Embryonic facial prominence (tissue), 1 donor: Measurements from ENCODE around the gene THOC7.
A peak's percentile ranks its signal among the peaks of the same experiment; 100 is the strongest.

ENCODE experiments used
- DNase-seq: peaks from one replicate; pipeline ENCODE4 v3.0.0-alpha.2; 2016; ENCODE audit errors: extremely low spot score

The THOC7 gene

DNA sequence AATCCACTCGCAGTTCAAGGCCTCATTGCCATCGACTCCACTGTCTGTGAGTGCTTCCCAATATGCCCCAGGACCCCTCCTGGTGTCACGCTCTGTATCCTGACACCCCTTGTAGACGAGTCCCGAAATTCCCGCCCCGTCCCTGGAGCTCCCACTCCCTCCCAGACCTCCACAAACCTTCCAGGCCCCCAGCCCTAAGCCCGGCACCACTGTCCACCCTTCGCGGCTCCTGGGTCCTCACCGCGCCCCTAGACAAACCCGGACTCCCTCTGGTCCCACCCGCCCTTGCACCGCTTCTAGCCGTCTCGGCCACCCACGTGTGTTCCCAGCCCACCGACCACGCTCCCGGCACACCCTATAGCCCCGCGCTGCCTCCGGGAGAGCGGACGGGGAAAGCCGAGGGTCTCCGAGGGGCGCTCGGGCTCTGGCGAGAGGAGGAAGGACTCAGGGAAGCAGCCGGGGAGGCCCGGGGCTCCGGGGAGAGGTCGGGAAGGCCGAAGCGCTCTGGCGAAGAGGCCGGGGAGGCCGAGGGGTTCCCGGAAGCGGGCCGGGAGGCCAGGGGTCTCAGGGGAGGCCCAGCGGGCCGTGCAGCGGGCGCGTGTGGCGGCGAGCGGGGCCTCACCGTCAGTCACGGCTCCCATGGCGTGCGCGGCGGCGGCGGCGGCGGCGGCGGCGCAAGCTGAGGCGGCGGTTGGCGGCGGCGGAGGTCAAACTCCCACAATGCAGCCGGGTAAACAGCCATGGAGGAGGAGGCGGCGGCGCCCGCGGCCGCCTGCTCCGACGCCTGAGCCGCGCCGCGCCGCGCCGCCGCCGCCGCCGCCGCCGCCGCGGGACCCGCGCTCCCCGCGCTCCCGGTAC lies at the start of gene THOC7, which contains the start of gene ATXN7:
TSS of gene THOC7 (minus strand) at position 656 of the 858 bp plus-strand sequence. CDS start at position 641, 15 bp downstream.
TSS of gene ATXN7 (plus strand) at position 718 of the 858 bp plus-strand sequence. CDS start 48,732 bp downstream, outside the sequence.
- peak; percentile 27 for DNase-seq

DNA sequence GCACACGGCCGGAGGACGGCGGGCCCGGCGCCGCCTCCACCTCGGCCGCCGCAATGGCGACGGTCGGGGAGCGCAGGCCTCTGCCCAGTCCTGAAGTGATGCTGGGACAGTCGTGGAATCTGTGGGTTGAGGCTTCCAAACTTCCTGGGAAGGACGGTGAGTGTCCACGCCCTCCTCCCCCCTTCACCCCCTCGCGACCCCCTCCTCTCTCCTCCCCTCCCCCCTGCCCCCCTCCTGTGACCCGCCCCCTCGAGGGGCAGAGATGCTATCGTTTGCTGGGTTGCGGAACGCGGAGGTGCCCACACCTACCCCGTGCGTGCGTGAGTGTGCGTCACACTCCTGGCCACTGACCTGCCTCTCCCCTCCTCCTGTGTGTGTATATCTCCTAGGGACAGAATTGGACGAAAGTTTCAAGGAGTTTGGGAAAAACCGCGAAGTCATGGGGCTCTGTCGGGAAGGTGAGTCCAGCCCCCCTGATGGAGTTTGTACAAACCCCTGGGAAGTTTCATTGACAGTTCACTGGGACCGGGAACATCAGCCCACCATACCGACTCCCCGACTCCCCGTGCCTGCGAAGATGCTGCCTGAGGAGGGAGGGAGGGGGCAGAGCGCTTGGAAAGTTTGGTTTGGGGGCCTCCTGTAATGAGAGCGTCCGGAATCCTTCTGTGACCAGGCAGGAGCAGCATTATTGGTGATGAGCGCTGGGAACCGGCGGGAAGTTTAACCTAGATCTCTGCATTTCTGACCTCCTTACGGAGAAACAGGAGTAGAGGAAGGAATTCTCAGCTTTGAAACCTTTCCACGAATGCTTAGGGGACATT lies 49.4 kb upstream of the THOC7 start:
- peak; percentile 35 for DNase-seq

DNA sequence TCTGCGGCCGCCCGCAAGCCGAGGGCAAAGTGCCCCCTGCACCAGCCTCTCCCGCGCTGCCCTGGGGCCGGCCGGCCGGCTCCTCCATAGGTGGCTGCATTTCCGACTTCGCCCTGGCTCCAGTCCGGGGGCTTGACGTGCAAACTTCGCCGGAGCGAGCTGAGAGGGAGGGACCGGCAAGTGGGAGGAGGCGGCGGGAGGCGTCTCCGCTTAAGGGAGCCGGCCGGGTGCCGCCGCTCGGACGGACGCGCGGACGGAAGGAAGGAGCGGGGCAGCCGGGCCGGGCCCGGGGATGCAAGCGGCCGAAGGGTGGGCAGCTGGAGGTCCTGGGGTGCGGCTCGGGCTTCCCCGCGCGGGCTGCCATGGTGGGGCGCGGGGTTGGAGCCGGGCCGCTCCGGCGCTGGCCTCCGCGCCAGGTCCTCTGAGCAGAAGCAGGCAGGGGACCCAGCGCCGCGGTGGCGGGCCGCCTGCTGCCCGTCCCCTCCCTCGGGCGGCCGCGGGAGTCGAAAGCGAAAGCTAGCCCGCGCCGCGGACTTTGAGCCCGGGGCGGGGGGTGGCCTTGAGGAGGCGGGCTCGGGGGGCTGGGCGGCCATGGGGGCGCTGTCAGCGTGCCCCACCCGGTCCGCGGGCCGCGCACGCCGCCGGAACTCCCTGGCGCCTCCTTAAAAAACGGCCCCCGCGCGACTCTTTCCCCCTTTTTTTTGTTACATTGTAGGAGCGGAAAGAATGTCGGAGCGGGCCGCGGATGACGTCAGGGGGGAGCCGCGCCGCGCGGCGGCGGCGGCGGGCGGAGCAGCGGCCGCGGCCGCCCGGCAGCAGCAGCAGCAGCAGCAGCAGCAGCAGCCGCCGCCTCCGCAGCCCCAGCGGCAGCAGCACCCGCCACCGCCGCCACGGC lies 48.5 kb upstream of the THOC7 start, which contains the start of gene SCAANT1:
TSS of gene SCAANT1 (minus strand) at position 511 of the 895 bp plus-strand sequence.
- DNase-seq: peak; percentile 71

GRCh38 chr3:63911509-63911872 lies 47.9 kb upstream of the THOC7 start:
- no peak for DNase-seq

- no peak for DNase-seq
Observed at GRCh38 chr3:63910891-63911290, 47.3 kb upstream of the THOC7 start.

DNA sequence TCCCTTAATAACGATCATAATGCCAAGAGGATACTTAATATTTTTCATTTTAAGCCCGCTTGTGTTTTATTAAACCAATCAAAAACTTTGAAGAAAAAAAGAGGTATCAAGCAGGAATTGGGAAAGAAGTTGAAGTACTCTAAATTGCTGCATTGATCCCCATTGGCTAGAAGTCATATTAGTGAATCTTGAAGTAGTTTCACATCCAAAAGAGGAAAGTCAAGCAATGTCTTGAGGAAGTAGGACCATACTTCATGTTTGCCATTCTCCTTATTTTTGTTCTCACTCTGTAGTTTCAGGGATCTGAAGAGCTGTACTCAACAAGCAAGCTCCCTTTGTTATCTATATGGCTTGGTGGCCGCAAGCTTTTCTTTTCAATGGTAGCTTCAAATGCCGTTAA lies 46.4 kb upstream of the THOC7 start:
- DNase-seq: no peak

GRCh38 chr3:63909431-63909830 lies 45.8 kb upstream of the THOC7 start:
- DNase-seq: no peak

- DNase-seq: no peak
Observed at GRCh38 chr3:63908776-63909175, 45.2 kb upstream of the THOC7 start.

- DNase-seq: no peak
Observed at GRCh38 chr3:63908081-63908736, 44.6 kb upstream of the THOC7 start.

- DNase-seq: no peak
Observed at GRCh38 chr3:63905731-63906620, 42.4 kb upstream of the THOC7 start.

GRCh38 chr3:63900459-63900858 lies 36.9 kb upstream of the THOC7 start:
- DNase-seq: no peak

- no peak for DNase-seq
Observed at GRCh38 chr3:63900010-63900409, 36.4 kb upstream of the THOC7 start.

- no peak for DNase-seq
Observed at GRCh38 chr3:63896332-63897030, 32.9 kb upstream of the THOC7 start.

DNA sequence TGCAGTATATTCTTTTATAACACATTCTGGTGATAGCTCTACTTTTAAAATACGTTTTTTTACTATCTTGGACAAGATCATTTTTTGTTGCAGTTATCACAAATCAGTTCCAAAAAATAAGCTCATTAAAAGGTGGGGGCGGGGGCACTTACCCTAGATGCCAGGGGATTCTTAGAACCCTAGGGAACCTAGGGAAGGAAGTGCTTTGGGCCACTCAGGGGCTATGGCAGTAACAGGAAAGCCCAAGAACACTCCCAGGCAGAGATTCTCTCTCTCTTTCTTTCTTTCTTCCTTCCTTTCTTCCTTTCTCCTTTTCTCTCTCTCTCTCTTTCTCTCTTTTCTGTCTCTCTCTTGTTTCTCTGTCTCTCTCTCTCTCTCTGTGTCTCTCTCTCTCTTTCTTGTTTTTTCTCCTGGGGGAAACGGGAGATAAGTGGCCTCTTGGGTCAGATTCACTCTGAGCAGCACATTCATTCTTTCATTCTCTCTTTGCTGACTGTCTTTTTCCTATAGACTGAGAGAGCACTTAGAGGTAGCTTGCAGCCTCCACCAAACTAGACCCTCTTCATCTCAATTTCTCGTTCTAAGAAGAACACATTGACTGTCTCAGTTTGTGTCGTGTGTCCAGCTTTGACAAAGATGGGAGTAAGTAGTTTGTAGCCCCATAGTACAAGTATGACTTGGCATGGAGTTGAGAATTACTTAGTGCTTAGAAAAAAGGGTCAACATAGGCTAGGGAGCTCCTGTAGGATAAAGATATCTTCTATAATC lies 32.0 kb upstream of the THOC7 start:
- no peak for DNase-seq

DNA sequence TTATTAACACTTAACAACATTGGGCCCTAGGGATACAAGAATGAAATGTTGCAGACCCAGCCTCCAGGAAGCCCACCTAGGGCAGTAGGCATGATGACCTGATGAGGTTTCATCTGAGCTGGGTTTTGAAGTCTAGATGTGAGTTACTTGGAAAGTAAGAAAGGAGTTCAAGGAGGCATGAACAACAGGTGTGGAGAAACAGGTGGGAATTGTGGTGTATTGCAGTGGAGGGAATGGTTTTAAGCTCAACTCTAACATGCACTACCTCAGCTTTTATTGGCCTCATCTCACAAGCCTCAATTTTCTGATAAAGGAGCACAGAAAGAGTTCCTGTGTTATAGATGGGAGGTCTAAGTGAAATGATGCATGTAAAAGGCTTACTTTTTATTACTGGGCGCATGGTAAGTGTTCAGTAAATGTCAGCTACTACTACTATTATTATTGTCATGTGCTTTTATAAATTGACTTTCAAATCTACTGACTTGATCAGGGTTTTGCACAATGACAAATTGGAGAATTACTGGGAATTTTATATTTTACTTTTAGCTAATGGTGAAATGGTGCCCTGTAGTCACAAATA lies 29.3 kb upstream of the THOC7 start:
- DNase-seq: no peak

DNA sequence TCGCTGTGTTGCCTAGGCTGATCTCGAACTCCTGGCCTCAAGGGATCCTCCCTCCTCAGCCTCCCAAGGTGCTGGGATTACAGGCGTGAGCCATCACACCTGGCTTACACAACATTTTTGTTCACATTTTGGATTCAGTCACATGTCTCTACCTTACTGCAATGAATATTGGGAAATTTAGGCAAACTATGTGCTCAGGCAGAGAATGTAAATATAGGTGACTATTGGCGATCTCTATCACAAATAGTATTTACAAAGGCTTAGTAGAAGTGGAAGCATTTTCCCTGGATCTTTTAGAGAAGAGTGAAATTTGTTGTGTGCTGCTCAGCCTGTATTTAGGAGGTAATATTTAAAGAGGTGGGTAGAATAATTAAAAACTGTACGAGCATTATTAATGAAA lies 27.9 kb upstream of the THOC7 start:
- DNase-seq: no peak

GRCh38 chr3:63886858-63887257 lies 23.3 kb upstream of the THOC7 start:
- no peak for DNase-seq

DNA sequence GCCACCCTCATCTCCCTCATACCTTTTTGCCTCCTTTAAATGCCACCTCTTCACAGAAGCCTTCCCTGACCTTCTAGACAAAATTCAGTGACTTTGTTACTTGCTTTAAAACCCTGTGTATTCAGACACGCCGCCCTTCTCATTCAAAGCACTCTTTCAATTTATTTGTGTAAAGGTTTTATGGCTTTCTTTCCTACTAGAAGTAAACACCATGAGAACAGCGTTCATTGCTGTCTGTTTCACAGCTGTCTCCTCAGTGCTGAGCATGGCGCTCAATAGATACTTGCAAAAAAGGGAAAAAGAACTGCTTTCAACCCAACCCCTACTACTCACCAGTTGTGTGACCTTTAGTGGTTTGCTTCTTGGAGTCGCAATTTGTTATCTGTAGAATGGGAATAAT lies 17.0 kb upstream of the THOC7 start:
- no peak for DNase-seq
